Measurements from ENCODE around the gene GALNTL6. TPM values are rescaled to one million over a fixed set of nuclear protein-coding genes. Genes with fewer than 3 reads are reported as not detected.

The GALNTL6 gene
- total and polyA plus RNA-seq, 8 donors = 0.15 to 0.87 (median 0.58) TPM; not detected in 3

DNA sequence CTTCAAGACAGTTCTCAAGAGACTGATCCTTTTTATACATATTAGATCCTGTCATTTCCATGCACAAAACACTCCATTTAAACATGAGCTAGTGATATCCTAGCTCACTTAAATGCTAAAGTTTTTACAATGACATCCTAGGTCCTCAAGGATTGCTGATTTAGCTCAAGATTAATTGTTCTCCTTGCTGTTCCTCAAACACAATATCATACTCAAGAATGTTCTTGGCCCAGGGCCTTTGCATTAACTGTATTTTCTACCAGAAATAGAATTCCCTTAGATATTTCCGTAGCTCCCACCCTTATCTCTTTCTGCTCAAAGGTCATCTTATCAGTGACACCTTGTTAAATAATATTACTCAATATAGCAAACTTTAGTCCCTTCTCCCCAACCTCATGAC lies 270.1 kb downstream of the GALNTL6 start:
- no peaks in the 10 kb centered on the region for H3K36me3 ChIP-seq
- H3K9me3 ChIP-seq = no peaks in the 10 kb centered on the region
- no peak overlapping the region for H3K27ac ChIP-seq
- TF ChIP-seq POLR2AphosphoS5 (IDR thresholded peaks at IDR 0.05) (no peak), EP300 (IDR thresholded peaks at IDR 0.05) (no peak), POLR2A (IDR thresholded peaks at IDR 0.05) (no peak)
- TF ChIP-seq, protein P1, sequence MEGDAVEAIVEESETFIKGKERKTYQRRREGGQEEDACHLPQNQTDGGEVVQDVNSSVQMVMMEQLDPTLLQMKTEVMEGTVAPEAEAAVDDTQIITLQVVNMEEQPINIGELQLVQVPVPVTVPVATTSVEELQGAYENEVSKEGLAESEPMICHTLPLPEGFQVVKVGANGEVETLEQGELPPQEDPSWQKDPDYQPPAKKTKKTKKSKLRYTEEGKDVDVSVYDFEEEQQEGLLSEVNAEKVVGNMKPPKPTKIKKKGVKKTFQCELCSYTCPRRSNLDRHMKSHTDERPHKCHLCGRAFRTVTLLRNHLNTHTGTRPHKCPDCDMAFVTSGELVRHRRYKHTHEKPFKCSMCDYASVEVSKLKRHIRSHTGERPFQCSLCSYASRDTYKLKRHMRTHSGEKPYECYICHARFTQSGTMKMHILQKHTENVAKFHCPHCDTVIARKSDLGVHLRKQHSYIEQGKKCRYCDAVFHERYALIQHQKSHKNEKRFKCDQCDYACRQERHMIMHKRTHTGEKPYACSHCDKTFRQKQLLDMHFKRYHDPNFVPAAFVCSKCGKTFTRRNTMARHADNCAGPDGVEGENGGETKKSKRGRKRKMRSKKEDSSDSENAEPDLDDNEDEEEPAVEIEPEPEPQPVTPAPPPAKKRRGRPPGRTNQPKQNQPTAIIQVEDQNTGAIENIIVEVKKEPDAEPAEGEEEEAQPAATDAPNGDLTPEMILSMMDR (IDR thresholded peaks at IDR 0.05) = no peak
- no peak overlapping the region for H3K4me3 ChIP-seq
- no peaks in the 10 kb centered on the region for H3K4me1 ChIP-seq
- DNase-seq = no peak
- intact Hi-C loops (cut with DNase I; ENCODE audit: low total_unique reads) = no loop called here
- 25 to 50% (median 44%) methylated on average over 1 of the region's 1 CpG for WGBS, 5 donors
- no peaks in the 10 kb centered on the region for H3K27me3 ChIP-seq

DNA sequence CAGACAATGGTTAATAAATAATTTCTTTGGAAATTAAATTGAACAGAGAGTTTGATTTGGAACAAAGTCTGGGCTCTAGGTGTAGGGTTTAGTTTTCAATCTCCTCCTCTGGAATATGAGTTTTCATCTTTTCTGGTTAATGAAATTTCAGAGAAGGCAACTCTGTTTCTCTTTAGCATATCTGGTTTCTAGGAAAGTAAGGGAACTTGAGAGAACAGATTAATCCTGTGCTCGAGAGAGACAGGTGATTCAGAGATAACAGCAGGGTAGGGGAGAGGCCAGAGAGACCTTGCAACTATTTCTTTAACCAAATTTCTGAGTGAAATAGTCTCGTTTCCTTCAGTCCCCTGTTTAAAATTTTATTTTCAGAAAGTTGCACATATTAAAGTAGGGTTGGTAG lies 275.4 kb downstream of the GALNTL6 start:
- peaks cover 0 to 6% (median 0%) of the 10 kb centered on the region in 4 donors for H3K9me3 ChIP-seq
- 31 to 51% (median 42%) methylated on average over 2 of the region's 2 CpGs for WGBS, 5 donors
- no peak for TF ChIP-seq POLR2A (IDR thresholded peaks at IDR 0.05)
- no peak for TF ChIP-seq POLR2AphosphoS5 (IDR thresholded peaks at IDR 0.05)
- TF ChIP-seq EP300 (IDR thresholded peaks at IDR 0.05) = no peak
- TF ChIP-seq, protein P1 (IDR thresholded peaks at IDR 0.05) = no peak
- no peak overlapping the region for H3K4me3 ChIP-seq
- no peaks in the 10 kb centered on the region for H3K36me3 ChIP-seq
- intact Hi-C loops (cut with DNase I; ENCODE audit: low total_unique reads) = no loop called here
- DNase-seq = no peak
- H3K27ac ChIP-seq = no peak overlapping the region
- H3K27me3 ChIP-seq = no peaks in the 10 kb centered on the region
- H3K4me1 ChIP-seq = no peaks in the 10 kb centered on the region

DNA sequence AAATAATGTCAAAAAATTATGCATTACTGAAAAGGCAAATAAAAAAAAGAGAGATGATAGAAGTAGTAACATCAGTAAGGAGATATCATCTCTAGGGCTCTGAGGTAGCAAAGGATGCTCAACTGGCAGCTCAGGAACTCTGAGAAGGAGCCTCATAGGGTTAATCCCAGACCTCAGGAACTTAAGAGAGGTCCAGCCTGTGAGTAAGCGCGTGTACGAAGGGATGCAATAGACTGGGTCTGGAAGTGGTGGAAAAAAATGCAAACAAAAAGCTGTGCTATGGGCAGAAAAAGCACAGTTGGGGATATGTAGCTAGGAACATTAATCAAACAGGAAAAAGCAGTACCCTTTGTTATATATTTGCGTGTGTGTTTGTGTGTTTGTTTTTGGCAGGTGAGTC lies 282.0 kb downstream of the GALNTL6 start:
- WGBS, 5 donors = 57 to 68% (median 66%) methylated on average over 4 of the region's 4 CpGs
- Histone ChIP-seq H3K4me1 (no peaks in the 10 kb centered on the region), H3K9me3 (peaks cover 0 to under 1% (median 0%) of the 10 kb centered on the region in 4 donors), H3K4me3 (no peak overlapping the region), H3K27ac (no peak overlapping the region), H3K27me3 (no peaks in the 10 kb centered on the region), H3K36me3 (no peaks in the 10 kb centered on the region)
- DNase-seq = no peak
- intact Hi-C loops (cut with DNase I; ENCODE audit: low total_unique reads) = no loop called here
- TF ChIP-seq POLR2A (IDR thresholded peaks at IDR 0.05) = no peak
- no peak for TF ChIP-seq EP300 (IDR thresholded peaks at IDR 0.05)
- TF ChIP-seq POLR2AphosphoS5 (IDR thresholded peaks at IDR 0.05) = no peak
- TF ChIP-seq, protein P1 (IDR thresholded peaks at IDR 0.05) = no peak

- Histone ChIP-seq H3K9me3 (no peaks in the 10 kb centered on the region), H3K36me3 (no peaks in the 10 kb centered on the region), H3K4me3 (no peak overlapping the region), H3K27me3 (no peaks in the 10 kb centered on the region), H3K27ac (no peak overlapping the region), H3K4me1 (no peaks in the 10 kb centered on the region)
- TF ChIP-seq EP300 (IDR thresholded peaks at IDR 0.05) = no peak
- no peak for TF ChIP-seq POLR2A (IDR thresholded peaks at IDR 0.05)
- no peak for TF ChIP-seq POLR2AphosphoS5 (IDR thresholded peaks at IDR 0.05)
- TF ChIP-seq, protein P1 (IDR thresholded peaks at IDR 0.05) = no peak
- intact Hi-C loops (cut with DNase I; ENCODE audit: low total_unique reads) = no loop called here
- DNase-seq = no peak
- 74 to 88% (median 78%) methylated on average over 6 of the region's 6 CpGs for WGBS, 5 donors
Measured at GRCh38 chr4:172096786-172097185, 283.6 kb downstream of the GALNTL6 start.

All from stomach (tissue), 9 donors.